ENCODE measurements around the gene PDIA5.

PDIA5 gene

DNA sequence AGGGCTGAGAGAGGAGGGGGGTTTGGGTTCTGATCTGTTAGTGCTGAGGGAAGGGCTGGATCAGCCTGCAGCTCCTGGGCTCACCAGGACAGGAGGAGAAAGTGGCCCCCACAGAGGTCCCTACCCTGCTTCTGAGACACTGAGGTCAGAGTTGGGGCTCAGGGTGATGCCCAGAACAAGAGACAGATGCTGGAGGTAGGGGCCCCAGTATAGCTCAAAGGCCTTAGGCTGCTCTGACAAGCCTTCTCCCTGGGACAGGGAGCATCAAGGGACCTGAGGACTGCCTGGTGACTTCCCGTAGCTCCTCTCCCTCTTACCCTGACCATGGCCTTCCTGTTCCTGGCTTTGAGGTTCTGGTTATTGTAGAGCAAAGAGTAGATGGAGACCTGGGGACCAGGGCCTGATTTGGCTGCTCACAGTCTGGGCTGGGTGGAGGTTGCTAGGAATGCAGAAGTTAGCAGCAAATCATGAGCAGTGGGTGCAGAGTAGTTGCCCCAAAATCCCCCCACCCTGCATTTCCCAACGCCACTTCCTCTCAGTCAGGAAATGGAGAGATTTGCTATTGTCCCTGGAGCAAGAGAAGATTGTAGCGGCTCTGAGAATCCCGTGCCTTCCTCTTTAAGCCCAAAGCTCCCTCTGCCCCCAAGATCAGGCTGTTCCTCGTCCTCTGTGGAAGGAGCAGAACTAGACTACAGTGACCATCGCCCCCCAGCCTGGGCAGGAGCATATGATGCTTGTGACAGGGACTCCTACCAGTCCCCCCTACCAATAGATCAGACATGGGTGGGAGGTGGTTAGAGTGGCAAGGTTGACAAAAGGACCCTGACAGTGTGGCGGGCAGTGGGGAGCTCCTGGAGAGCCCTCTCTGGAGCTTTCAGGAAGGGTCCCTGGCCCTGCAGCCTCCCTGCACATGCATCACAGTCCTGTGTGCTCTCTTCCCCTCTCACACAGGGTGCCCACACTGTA lies 87.5 kb downstream of the PDIA5 start:
- no peak for TF ChIP-seq ZNF274 (IDR thresholded peaks at IDR 0.05; ENCODE audit: low read depth, low read length)
- no peak overlapping the region for H3K4me3 ChIP-seq (ENCODE audit: low read length)

DNA sequence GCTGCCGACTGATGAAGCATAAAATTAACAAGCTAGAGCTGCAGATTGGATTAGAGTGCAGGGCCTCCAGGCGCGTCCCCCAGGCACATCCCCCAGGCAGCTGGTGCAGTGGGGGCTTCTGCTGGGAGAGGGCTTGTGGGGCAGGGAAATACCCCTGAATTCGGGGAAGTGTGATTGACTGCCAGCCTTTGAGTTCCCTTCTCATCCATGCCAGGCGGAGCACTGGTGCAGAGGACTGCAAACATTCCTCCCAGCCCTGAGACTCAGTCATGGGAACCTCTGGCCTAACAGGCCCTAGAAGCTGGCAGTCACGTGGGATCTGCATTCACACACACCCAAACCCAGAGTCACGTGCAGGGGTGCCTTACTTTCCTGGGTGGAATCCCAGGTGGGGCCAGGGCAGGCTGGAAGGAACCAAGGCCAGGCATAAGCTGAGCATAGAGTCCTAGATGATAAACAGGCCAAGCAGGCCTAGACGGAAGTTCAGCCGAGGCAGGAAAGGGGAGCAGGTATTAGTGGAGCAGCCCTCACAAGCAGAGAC lies 88.7 kb downstream of the PDIA5 start:
- H3K4me3 ChIP-seq (ENCODE audit: low read length): no peak overlapping the region
- TF ChIP-seq ZNF274 (IDR thresholded peaks at IDR 0.05; ENCODE audit: low read depth, low read length): no peak

DNA sequence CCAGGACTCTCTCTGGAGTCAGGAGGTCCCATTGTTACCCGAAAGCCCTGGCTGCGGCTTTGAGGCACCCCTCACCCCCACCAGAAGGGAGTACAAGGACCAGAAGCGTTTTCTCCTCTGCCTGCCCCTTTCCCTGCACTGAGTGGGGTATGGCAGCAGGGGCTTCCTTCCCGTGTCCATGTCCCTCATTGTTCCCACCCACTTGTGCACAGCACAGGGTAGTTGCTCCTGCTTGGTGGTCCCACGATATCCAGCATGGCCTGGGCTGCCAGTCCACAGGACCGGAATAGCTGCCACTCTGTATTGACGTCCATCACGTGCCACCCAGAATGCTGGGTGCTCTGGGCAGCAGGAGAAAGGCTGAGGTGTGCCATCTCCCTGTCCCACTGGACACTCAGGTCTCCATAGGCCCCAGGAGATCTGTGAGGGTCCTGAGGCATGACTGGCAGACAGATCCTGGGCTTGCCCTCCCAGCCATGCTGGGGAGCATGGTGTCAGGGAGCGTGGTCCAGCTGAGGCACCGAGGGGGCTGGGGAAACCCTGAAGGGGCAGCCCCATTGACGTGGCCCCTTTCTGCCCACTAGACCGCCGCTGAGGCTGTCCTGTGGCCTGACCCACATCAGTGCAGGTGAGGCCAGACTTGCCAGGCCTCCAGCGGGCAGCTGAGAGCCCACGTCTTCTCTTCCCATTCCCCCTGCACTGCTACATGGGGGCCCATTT lies 89.6 kb downstream of the PDIA5 start:
- TF ChIP-seq ZNF274 (IDR thresholded peaks at IDR 0.05; ENCODE audit: low read depth, low read length): no peak
- H3K4me3 ChIP-seq (ENCODE audit: low read length): no peak overlapping the region

DNA sequence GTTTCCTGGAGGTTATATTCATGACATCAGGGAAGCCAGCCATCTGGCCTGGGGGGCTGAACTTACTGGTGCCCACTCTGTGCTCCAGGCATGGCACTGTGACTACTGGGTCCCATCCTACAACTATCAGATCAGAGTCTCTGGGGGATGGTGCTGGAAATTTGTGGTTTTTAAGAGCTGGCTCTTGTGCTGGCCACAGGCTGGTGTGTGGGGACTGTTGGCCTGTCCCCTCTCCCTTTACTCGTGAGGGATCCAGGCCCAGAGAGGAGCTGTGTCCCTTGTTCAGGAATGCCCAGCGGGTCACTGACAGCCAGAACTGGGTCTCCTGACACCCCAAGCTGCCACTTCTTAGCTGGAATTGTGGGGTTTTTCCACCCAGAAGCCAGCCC lies 90.4 kb downstream of the PDIA5 start:
- TF ChIP-seq ZNF274 (IDR thresholded peaks at IDR 0.05; ENCODE audit: low read depth, low read length): no peak
- H3K4me3 ChIP-seq (ENCODE audit: low read length): no peak overlapping the region

DNA sequence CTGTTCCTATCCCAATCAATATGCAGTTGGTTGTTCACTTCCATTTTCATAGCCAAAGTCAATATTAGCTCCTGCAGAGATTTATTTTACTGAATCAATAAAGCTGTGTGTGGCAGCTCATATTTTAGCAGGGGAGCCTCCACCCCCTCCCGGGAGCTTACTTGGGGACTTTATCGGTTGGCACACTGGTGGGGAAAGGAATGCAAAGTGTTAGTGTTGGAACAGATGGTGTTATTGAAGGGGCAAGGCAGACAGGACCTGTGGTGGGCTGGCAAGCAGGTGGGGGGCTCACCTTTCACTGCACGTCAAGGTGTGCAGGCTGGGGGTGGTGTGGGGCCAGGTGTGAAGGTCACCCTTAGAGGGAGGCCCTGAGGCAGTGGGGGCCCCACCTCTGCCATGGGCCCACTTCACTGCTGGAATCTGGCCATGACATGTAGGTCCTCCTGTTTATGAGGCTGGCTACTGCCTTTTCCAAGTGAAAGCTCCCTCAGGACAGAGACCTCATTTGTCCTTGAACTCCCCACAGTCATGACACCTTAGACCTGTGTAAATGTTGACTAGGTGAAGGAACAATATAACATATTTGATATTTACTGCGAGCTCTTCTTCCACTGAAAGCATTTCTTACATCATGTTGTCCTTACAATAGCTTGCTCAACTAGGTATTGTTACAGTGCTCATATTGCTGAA lies 90.9 kb downstream of the PDIA5 start:
- TF ChIP-seq ZNF274 (IDR thresholded peaks at IDR 0.05; ENCODE audit: low read depth, low read length): no peak
- H3K4me3 ChIP-seq (ENCODE audit: low read length): no peak overlapping the region

DNA sequence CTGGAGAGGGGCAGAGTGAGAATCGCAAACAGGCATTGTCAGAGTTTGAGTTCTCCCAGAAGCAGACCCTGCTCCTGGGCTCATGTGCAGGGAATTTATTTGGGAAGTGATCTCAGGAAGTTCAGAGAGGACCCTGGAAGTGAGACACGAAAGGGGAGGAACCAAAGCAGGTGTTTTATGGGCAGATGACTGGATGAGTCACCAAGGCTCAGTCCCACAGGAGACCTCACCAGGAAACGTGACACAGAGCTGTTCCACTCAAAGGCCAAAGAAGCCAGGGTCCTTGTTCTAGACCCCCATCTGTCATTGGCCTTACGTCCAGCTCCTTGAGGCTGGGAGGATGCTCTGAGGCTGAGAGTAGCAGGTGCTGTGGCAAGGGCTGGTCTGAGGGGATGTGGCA lies 91.5 kb downstream of the PDIA5 start:
- TF ChIP-seq ZNF274 (IDR thresholded peaks at IDR 0.05; ENCODE audit: low read depth, low read length): no peak
- no peak overlapping the region for H3K4me3 ChIP-seq (ENCODE audit: low read length)

DNA sequence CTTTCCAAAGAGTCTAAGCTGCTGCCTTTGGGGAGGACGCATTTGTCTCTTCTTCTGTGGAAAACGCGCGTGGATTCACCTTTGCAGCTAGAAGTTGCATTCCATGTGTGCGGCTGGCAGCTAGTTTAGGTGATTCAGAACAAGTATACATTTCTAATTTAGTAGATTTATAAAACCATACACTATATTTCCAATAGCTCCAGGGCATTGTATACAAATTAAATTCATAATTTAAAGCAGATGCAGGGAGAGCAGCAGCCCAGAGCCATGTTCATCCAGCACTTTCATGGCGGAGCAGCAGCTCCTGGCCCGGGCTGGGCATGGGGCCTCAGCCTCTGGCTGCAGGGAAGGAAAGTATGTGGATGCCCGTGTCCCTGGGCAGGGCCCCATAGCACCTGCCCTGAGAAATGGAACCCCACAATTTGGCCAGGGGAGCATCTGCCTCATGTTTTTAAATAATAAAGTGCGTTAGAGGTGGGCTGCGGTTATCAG lies 92.1 kb downstream of the PDIA5 start:
- TF ChIP-seq ZNF274 (IDR thresholded peaks at IDR 0.05; ENCODE audit: low read depth, low read length): no peak
- H3K4me3 ChIP-seq (ENCODE audit: low read length): no peak overlapping the region

DNA sequence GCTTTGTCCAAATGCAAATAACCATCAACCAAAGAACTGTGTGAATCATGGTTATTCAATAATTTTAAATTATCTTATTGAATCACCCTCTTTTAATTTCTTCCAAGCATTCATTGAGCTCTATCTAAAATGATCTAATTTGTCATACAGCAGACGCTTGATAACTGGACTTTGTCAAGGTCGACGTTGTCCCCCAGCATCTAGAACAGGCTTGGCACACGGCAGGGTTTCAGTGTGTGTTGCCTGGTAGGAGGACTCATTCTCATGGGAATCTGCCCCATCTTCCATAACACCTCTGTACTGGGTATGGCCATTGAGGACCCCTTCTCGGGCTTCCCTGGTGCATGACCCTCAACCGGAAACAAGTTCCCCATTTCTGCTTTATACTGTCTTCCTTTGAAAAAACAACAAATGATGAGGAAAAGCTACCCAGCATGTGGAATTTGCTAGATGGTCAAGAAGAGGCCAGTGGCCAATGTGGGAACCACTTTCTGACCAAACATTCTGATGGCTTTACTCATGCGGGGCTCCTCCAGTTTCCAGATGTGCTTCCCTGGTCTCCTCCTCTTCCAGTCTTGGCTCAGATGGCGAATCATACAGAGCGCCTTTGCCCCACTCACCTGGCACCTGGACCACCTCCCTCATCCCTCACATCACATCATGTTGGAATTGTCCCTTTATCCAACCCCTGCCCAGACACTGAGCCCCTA lies 93.3 kb downstream of the PDIA5 start:
- TF ChIP-seq ZNF274 (IDR thresholded peaks at IDR 0.05; ENCODE audit: low read depth, low read length): no peak
- H3K4me3 ChIP-seq (ENCODE audit: low read length): no peak overlapping the region

DNA sequence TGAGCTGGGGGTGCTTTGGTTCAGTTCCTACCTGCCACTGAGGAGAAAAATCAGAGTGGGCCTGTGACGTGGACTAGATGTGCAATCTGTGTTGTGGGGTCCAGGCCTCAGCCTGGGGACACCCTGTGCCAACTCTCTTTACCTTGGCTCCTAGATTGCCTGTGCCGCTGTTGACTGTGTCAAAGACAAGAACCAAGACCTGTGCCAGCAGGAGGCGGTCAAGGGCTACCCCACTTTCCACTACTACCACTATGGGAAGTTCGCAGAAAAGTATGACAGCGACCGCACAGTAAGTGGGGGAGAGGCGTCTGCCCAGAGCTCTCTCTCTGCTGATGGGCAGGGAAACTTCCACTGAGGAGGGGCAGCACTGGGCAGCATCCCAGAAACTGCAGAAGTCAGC lies 94.3 kb downstream of the PDIA5 start:
- TF ChIP-seq ZNF274 (IDR thresholded peaks at IDR 0.05; ENCODE audit: low read depth, low read length): no peak

DNA sequence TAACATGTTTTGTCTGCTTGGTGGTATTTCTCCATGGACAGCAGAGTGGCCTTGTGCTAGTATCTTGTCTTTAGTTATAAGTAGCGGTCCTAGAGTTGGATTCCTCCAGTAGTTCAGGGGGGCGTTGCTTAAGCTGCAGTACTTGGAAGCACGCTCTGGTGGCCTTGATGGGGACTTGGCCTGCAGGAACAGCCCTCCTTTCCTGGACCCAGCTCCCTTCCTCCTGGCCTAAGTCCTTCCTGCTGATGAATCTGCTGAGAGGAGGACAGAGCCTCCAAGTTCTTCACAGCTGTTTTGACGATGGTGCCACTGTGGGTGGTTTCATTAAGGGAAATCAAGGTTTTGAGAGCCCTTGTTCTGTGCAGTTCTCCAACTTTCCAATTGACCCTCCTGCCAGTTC lies 96.3 kb downstream of the PDIA5 start:
- no peak overlapping the region for H3K4me3 ChIP-seq (ENCODE audit: low read length)
- no peak for TF ChIP-seq ZNF274 (IDR thresholded peaks at IDR 0.05; ENCODE audit: low read depth, low read length)

More for the DNA sequence above, 94.3 kb downstream of the PDIA5 start:
- H3K4me3 ChIP-seq (ENCODE audit: low read length): no peak overlapping the region

DNA sequence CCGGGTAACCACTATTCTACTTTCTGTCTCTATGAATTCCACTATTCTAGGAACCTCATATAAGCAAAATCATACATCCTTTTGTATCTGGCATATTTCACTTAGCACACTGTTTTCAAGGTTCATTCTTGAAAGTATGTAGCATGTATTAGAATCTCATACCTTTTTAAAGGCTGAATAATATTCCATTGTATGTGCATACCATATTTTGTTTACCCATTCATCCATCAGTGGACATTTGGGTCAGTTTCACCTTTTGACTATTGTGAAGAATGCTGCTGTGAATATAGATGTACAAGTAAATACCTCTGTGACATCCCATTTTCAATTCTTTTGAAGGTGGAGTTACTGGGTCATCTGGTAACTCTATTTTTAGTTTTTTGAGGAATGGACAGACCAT lies 98.3 kb downstream of the PDIA5 start:
- H3K4me3 ChIP-seq (ENCODE audit: low read length): no peak overlapping the region
- no peak for TF ChIP-seq ZNF274 (IDR thresholded peaks at IDR 0.05; ENCODE audit: low read depth, low read length)

DNA sequence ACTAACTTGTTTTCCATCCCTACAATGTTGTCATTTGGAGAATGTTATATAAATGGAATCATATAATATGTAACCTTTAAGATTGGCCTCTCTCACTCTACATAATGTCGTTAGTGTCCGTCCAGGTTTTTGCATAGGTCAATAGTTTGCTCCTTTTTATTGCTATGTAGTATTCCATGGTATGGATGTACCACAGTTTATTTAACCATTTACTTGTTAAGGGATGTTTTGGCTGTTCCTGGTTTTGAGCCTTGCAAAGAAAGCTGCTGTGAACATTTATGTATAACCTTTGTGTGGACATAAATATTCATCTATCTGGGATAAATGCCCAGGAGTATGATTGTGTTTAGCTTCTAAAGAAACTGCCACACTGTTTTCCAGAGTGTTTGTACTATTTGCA lies 100.9 kb downstream of the PDIA5 start:
- H3K4me3 ChIP-seq (ENCODE audit: low read length): no peak overlapping the region
- no peak for TF ChIP-seq ZNF274 (IDR thresholded peaks at IDR 0.05; ENCODE audit: low read depth, low read length)

DNA sequence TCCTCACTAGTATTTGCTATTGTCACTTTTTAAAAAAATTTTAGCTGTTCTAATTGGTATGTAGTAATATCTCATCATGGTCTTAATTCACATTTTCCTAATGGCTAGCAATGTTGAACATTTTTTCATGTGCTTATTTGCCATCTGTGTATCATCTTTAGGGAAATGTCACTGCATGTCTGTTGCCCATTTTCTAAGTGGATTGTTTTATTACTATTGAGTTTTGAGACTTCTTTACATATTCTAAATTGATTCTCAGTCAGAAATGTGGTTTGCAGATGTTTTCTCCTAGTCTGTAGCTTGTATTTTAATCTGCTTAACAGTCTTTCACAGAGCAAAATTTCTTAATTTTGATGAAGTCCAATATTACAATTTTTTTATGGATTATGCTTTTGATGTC lies 101.3 kb downstream of the PDIA5 start:
- no peak overlapping the region for H3K4me3 ChIP-seq (ENCODE audit: low read length)
- TF ChIP-seq ZNF274 (IDR thresholded peaks at IDR 0.05; ENCODE audit: low read depth, low read length): no peak
